Neuronal stem cell (in vitro differentiated cells): ENCODE results near the gene STX18.

Experiments
- DNase-seq: peaks from one replicate; pipeline ENCODE4 v3.0.0-alpha.2; 2013; ENCODE audit warnings: low spot score
- H2AFZ ChIP-seq: one replicate; pipeline ENCODE4 v1.6.1; 2013; ENCODE audit warnings: mild to moderate bottlenecking, low read length, inconsistent platforms
- H2AK5ac ChIP-seq: 2 replicates; pipeline ENCODE4 v1.6.1; 2013; ENCODE audit warnings: low read depth, mild to moderate bottlenecking, inconsistent platforms, low read length, moderate library complexity, mixed read lengths
- H2BK120ac ChIP-seq: 2 replicates; pipeline ENCODE4 v1.6.1; 2013; ENCODE audit warnings: low read depth, mild to moderate bottlenecking, inconsistent platforms, low read length, moderate library complexity, mixed read lengths
- H2BK12ac ChIP-seq: one replicate; pipeline ENCODE4 v1.6.1; 2013; ENCODE audit warnings: low read length, inconsistent platforms
- H2BK15ac ChIP-seq: 2 replicates; pipeline ENCODE4 v1.6.1; 2013; ENCODE audit warnings: mild to moderate bottlenecking, low read length, inconsistent platforms, mixed read lengths
- H2BK5ac ChIP-seq: one replicate; pipeline ENCODE4 v1.6.1; 2013; ENCODE audit warnings: inconsistent platforms, mild to moderate bottlenecking, low read length, moderate library complexity
- H3K14ac ChIP-seq: one replicate; pipeline ENCODE4 v1.6.1; 2013; ENCODE audit warnings: low read length, inconsistent platforms
- H3K18ac ChIP-seq: 2 replicates; pipeline ENCODE4 v1.6.1; 2013; ENCODE audit warnings: low read length, inconsistent platforms
- H3K23ac ChIP-seq: 2 replicates; pipeline ENCODE4 v1.6.1; 2013; ENCODE audit warnings: low read depth, mild to moderate bottlenecking, mixed read lengths, low read length, inconsistent platforms; ENCODE audit not compliant: poor library complexity
- H3K27ac ChIP-seq: replicated peaks from 3 replicates; pipeline ENCODE4 v1.5.1; 2013; ENCODE audit warnings: low read length, inconsistent platforms
- H3K27me3 ChIP-seq, 3 experiments: 2 replicates each; pipeline ENCODE4 v1.6.1; 2013; ENCODE audit warnings: low read length in 3 of 3, mild to moderate bottlenecking in 2 of 3, inconsistent platforms in 1 of 3, low read depth in 1 of 3, mixed read lengths in 1 of 3, moderate library complexity in 1 of 3; ENCODE audit not compliant: control insufficient read depth in 3 of 3, insufficient read depth in 3 of 3
- H3K36me3 ChIP-seq, 2 donors: replicated peaks in 1 of 2; 2 replicates each; pipeline ENCODE4 v1.6.1; 2013; ENCODE audit warnings: low read length in 2 of 2; ENCODE audit not compliant: control insufficient read depth in 2 of 2, insufficient read depth in 2 of 2
- H3K4ac ChIP-seq: 2 replicates; pipeline ENCODE4 v1.6.1; 2013; ENCODE audit warnings: inconsistent platforms, mild to moderate bottlenecking, low read length, moderate library complexity
- H3K4me1 ChIP-seq, 2 donors: 1 replicate in 1 of 2; 2 replicates in 1 of 2; pipeline ENCODE4 v1.6.1; 2013; ENCODE audit warnings: low read length in 2 of 2, low read depth in 1 of 2; ENCODE audit not compliant: control insufficient read depth in 2 of 2, insufficient read depth in 1 of 2
- H3K4me2 ChIP-seq: one replicate; pipeline ENCODE4 v1.6.1; 2013; ENCODE audit warnings: mild to moderate bottlenecking, low read length, inconsistent platforms; ENCODE audit not compliant: insufficient read depth, poor library complexity, severe bottlenecking
- H3K4me3 ChIP-seq, 2 donors: 2 replicates each; pipeline ENCODE4 v1.5.1; 2013; ENCODE audit warnings: low read length in 2 of 2, mild to moderate bottlenecking in 2 of 2, inconsistent platforms in 1 of 2, moderate library complexity in 1 of 2
- H3K79me1 ChIP-seq: one replicate; pipeline ENCODE4 v1.6.1; 2013; ENCODE audit warnings: low read depth, mild to moderate bottlenecking, inconsistent platforms, low read length, moderate library complexity
- H3K9ac ChIP-seq: one replicate; pipeline ENCODE4 v1.6.1; 2013; ENCODE audit warnings: mild to moderate bottlenecking, low read depth, low read length, inconsistent platforms; ENCODE audit not compliant: poor library complexity
- H3K9me3 ChIP-seq, 2 donors: replicated peaks in 1 of 2; 2 replicates each; pipeline versions ENCODE3 to v1.6.1; 2013; ENCODE audit warnings: low read length in 2 of 2, mild to moderate bottlenecking in 2 of 2, inconsistent platforms in 1 of 2, low read depth in 1 of 2, mixed read lengths in 1 of 2, moderate library complexity in 1 of 2; ENCODE audit not compliant: control insufficient read depth in 2 of 2, insufficient read depth in 1 of 2
- H4K8ac ChIP-seq: one replicate; pipeline ENCODE4 v1.6.1; 2013; ENCODE audit warnings: low read depth, mild to moderate bottlenecking, inconsistent platforms, low read length, moderate library complexity
- H4K91ac ChIP-seq: one replicate; pipeline ENCODE4 v1.6.1; 2013; ENCODE audit warnings: low read length, low read depth, mild to moderate bottlenecking, inconsistent platforms; ENCODE audit not compliant: poor library complexity
- WGBS, 2 donors: extraction: QIAGEN DNeasy Blood & Tissue Kit; methylation state at CpG; one replicate each; pipeline ENCODE4 v1.1.7; 2013; ENCODE audit warnings: missing lambda C conversion rate in 2 of 2, mixed read lengths in 1 of 2; ENCODE audit not compliant: insufficient read length in 2 of 2, insufficient replicate concordance in 1 of 2; ENCODE audit errors: extremely low coverage in 2 of 2; 5-methylcytosine and 5-hydroxymethylcytosine counted together

STX18 gene

GRCh38 chr4:4376074-4376473, 165.8 kb downstream of the STX18 start:
- Histone ChIP-seq H3K9ac (no peak overlapping the region), H2AFZ (no peak overlapping the region), H3K14ac (no peak overlapping the region), H3K79me1 (no peaks in the 10 kb centered on the region), H3K4me1 (no peaks in the 10 kb centered on the region), H3K23ac (no peak overlapping the region), H2BK120ac (no peak overlapping the region), H3K4ac (no peak overlapping the region), H2AK5ac (peak overlapping the region; percentile 42), H2BK15ac (no peak overlapping the region), H3K27ac (no peak overlapping the region), H2BK12ac (no peak overlapping the region), H4K8ac (no peak overlapping the region), H3K27me3 (peaks cover 0 to 19% (median 0%) of the 10 kb centered on the region in 3 experiments), H4K91ac (no peak overlapping the region), H3K9me3 (peaks cover 0 to 4% of the 10 kb centered on the region in 2 donors), H3K18ac (peak overlapping the region; percentile 27), H3K4me2 (no peak overlapping the region), H3K4me3 (no peak overlapping the region), H3K36me3 (no peaks in the 10 kb centered on the region), H2BK5ac (peak overlapping the region; percentile 39)
- WGBS, 2 donors, result no CpG with 5 or more reads among the region's 4 CpGs
- DNase-seq, result no peak

GRCh38 chr4:4374388-4375098, 167.3 kb downstream of the STX18 start:
- no peak overlapping the region for H3K4me3 ChIP-seq
- H3K27ac ChIP-seq, result no peak overlapping the region
- no peak overlapping the region for H2BK15ac ChIP-seq

More at GRCh38 chr4:4374388-4375098, 167.3 kb downstream of the STX18 start:
- Histone ChIP-seq H3K4me1 (no peaks in the 10 kb centered on the region), H2BK120ac (no peak overlapping the region), H3K36me3 (no peaks in the 10 kb centered on the region), H3K9ac (no peak overlapping the region), H2BK5ac (no peak overlapping the region), H2BK12ac (no peak overlapping the region), H3K4me2 (no peak overlapping the region), H3K9me3 (peaks cover 0 to 4% of the 10 kb centered on the region in 2 donors), H3K4ac (no peak overlapping the region), H2AK5ac (no peak overlapping the region), H3K14ac (no peak overlapping the region), H4K8ac (no peak overlapping the region), H3K23ac (no peak overlapping the region), H3K18ac (no peak overlapping the region), H2AFZ (no peak overlapping the region), H3K27me3 (peaks cover 0 to 14% (median 0%) of the 10 kb centered on the region in 3 experiments), H3K79me1 (no peaks in the 10 kb centered on the region), H4K91ac (no peak overlapping the region)
- DNase-seq, result no peak
- no CpG with 5 or more reads among the region's 6 CpGs for WGBS, 2 donors
